GM18909 (cell line): ENCODE results near the gene THSD1.

Experiments used
- ATAC-seq: cut with Tn5 transposase; IDR thresholded peaks from one replicate; pipeline ENCODE4 v1.9.1; 2021; ENCODE audit warnings: mild to moderate bottlenecking; ENCODE audit not compliant: unreplicated experiment, poor library complexity

THSD1 gene

GRCh38 chr13:52405767-52406494, at the start of gene THSD1:
TSS of gene THSD1 (minus strand) at chr13:52406172. CDS start at chr13:52402600, 3,572 bp downstream.
- ATAC-seq, result peak; percentile 50

GRCh38 chr13:52455677-52456041, 49.7 kb upstream of the THSD1 start:
- ATAC-seq, result peak; percentile 34

GRCh38 chr13:52454820-52455676, 49.1 kb upstream of the THSD1 start, which contains the start of gene CKAP2:
TSS of gene CKAP2 (plus strand) at chr13:52455478. CDS start at chr13:52455557, 79 bp downstream.
- peak; percentile 81 for ATAC-seq

- peak; percentile 33 for ATAC-seq
Measured at GRCh38 chr13:52454459-52454819, 48.5 kb upstream of the THSD1 start.

GRCh38 chr13:52452470-52452869, 46.5 kb upstream of the THSD1 start:
- no peak for ATAC-seq

- no peak for ATAC-seq
Measured at GRCh38 chr13:52451135-52451804, 45.3 kb upstream of the THSD1 start.

- no peak for ATAC-seq
Measured at GRCh38 chr13:52450793-52451116, 44.8 kb upstream of the THSD1 start.

GRCh38 chr13:52450012-52450792, 44.2 kb upstream of the THSD1 start, which contains the start of gene VPS36:
TSS of gene VPS36 (minus strand) at chr13:52450634. CDS start at chr13:52450594, 40 bp downstream.
- peak; percentile 72 for ATAC-seq

GRCh38 chr13:52449331-52450011, 43.5 kb upstream of the THSD1 start:
- no peak for ATAC-seq

GRCh38 chr13:52447815-52448552, 42.0 kb upstream of the THSD1 start:
- no peak for ATAC-seq

GRCh38 chr13:52447354-52447753, 41.4 kb upstream of the THSD1 start:
- no peak for ATAC-seq

- no peak for ATAC-seq
Measured at GRCh38 chr13:52446265-52446664, 40.3 kb upstream of the THSD1 start.

GRCh38 chr13:52432456-52432855, 26.5 kb upstream of the THSD1 start:
- no peak for ATAC-seq

GRCh38 chr13:52428295-52428694, 22.3 kb upstream of the THSD1 start:
- no peak for ATAC-seq

- ATAC-seq, result no peak
Measured at GRCh38 chr13:52421216-52421615, 15.2 kb upstream of the THSD1 start.

- no peak for ATAC-seq
Measured at GRCh38 chr13:52419080-52419479, 13.1 kb upstream of the THSD1 start.

GRCh38 chr13:52414963-52415362, 9.0 kb upstream of the THSD1 start:
- no peak for ATAC-seq

GRCh38 chr13:52414051-52414450, 8.1 kb upstream of the THSD1 start:
- ATAC-seq, result no peak

- no peak for ATAC-seq
Measured at GRCh38 chr13:52412128-52412527, 6.2 kb upstream of the THSD1 start.
